PC-9 (cell line): ENCODE data around the gene MAN2A1.

Source experiments
- EZH2 ChIP-seq: fragments of 200-600 bp; sonication (generic); IDR thresholded peaks from 2 replicates; pipeline ENCODE4 v1.8.0; 2017; ENCODE audit warnings: antibody characterized with exemption, low read depth
- TF ChIP-seq, protein P1 (sequence below): fragments of 200-600 bp; sonication (generic); conservative IDR thresholded peaks from 2 replicates; pipeline ENCODE4 v1.6.1; 2017; ENCODE audit warnings: mixed run types, antibody characterized with exemption, mild to moderate bottlenecking, moderate library complexity

DNA sequence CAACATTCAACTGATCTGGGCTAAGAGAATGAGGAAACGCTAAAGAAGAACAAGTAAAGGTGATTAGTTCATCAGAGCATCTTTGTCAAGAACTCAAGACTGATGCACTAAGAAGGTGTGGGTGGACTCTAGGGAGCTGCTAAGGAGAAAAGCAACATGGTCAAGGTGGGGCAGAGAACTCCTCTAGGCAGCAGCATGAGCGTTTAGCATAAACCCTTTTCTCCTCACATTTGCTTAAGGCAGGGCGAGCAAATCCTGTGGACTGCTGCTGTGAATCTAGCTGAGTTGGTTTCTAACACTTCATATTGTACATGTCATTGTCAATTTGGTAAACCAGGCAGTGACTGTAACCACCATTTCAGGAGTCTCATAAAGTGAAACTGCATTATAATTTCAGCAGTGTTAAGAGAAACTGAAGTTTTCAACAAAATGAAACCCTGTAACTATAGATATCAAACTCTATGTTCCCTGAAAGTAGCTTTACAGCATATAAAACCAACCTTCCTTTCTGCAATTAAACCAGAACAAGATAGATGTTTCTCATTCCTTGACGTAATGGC lies 45.9 kb upstream of the MAN2A1 start:
- no peak for TF ChIP-seq EZH2
- TF ChIP-seq, protein P1, sequence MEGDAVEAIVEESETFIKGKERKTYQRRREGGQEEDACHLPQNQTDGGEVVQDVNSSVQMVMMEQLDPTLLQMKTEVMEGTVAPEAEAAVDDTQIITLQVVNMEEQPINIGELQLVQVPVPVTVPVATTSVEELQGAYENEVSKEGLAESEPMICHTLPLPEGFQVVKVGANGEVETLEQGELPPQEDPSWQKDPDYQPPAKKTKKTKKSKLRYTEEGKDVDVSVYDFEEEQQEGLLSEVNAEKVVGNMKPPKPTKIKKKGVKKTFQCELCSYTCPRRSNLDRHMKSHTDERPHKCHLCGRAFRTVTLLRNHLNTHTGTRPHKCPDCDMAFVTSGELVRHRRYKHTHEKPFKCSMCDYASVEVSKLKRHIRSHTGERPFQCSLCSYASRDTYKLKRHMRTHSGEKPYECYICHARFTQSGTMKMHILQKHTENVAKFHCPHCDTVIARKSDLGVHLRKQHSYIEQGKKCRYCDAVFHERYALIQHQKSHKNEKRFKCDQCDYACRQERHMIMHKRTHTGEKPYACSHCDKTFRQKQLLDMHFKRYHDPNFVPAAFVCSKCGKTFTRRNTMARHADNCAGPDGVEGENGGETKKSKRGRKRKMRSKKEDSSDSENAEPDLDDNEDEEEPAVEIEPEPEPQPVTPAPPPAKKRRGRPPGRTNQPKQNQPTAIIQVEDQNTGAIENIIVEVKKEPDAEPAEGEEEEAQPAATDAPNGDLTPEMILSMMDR = no peak
